ENCODE data around the gene PLXNA3.

DNA sequence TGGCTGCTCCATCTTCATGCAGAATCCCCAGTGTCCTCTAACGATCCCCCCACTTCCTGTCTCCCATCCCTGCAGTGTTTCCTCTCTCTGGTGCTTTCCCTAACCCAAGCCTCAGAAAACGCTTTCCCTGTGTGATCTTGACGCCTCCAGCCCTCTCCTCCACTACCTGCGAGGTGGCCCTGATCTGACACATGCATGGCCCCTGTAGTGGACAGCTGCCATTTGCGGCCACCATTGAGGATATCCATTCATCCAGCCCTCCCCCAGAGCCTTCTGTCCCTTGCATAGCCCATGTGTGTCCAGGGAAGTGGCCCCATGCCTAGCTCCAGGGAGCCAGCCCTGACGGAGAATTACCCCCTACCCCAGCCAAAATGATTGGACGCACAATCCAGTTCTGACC, 25.2 kb downstream of the PLXNA3 start:
- TF ChIP-seq, protein P1, sequence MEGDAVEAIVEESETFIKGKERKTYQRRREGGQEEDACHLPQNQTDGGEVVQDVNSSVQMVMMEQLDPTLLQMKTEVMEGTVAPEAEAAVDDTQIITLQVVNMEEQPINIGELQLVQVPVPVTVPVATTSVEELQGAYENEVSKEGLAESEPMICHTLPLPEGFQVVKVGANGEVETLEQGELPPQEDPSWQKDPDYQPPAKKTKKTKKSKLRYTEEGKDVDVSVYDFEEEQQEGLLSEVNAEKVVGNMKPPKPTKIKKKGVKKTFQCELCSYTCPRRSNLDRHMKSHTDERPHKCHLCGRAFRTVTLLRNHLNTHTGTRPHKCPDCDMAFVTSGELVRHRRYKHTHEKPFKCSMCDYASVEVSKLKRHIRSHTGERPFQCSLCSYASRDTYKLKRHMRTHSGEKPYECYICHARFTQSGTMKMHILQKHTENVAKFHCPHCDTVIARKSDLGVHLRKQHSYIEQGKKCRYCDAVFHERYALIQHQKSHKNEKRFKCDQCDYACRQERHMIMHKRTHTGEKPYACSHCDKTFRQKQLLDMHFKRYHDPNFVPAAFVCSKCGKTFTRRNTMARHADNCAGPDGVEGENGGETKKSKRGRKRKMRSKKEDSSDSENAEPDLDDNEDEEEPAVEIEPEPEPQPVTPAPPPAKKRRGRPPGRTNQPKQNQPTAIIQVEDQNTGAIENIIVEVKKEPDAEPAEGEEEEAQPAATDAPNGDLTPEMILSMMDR (IDR thresholded peaks at IDR 0.05), result no peak
- TF ChIP-seq POLR2A (IDR thresholded peaks at IDR 0.05), result no peak
